MM.1S (cell line): Measurements from ENCODE around the gene FOXF2.

Source experiments
- CTCF ChIP-seq: fragments of 300-600 bp; sonication (generic); IDR thresholded peaks from 2 replicates; pipeline ENCODE4 v1.5.1; 2016; ENCODE audit warnings: antibody characterized with exemption, low read length, mixed read lengths
- EZH2phosphoT487 ChIP-seq: fragments of 300-600 bp; sonication (generic); IDR thresholded peaks from 2 replicates; pipeline ENCODE4 v1.6.1; 2018; ENCODE audit warnings: antibody characterized with exemption, low read length

- TF ChIP-seq CTCF, result peak; percentile 95
- no peak for TF ChIP-seq EZH2phosphoT487
These were observed 7.8 kb downstream of the FOXF2 start for GRCh38 chr6:1396952-1397868.
